OCI-LY3 (cell line): ENCODE data around the gene RELL1.
"Not testable (repeated sequence)": the region's sequence is repeated elsewhere in the genome, so short reads cannot be mapped to it uniquely, and the experiment has no call there.

Source experiments
- H2AFZ ChIP-seq: fragments of 200-600, 300-600 bp; shearing (Covaris generic); 2 replicates; pipeline ENCODE4 v1.6.0; 2014; ENCODE audit warnings: antibody characterized with exemption, low read depth, low read length
- H3K27ac ChIP-seq: fragments of 200-600, 300-600 bp; sonication (generic); 2 replicates; pipeline ENCODE4 v1.5.1; 2014; ENCODE audit warnings: mild to moderate bottlenecking, low read length, moderate library complexity, mixed read lengths
- H3K27me3 ChIP-seq: fragments of 200-600, 300-600 bp; sonication (generic); 2 replicates; pipeline ENCODE4 v1.6.1; 2014; ENCODE audit warnings: low read depth, low read length, mixed read lengths
- H3K36me3 ChIP-seq: fragments of 200-600, 300-600 bp; sonication (generic); replicated peaks from 2 replicates; pipeline ENCODE3; 2014; ENCODE audit warnings: low read depth, low read length, mixed read lengths
- H3K4me1 ChIP-seq: fragments of 300-600, 200-600 bp; sonication (generic); 2 replicates; pipeline ENCODE4 v1.6.1; 2014; ENCODE audit warnings: low read length, mixed read lengths
- H3K4me2 ChIP-seq: fragments of 200-600, 300-600 bp; sonication (generic); 2 replicates; pipeline ENCODE4 v1.6.1; 2014; ENCODE audit warnings: low read length, mixed read lengths
- H3K4me3 ChIP-seq: fragments of 300-600, 200-600 bp; sonication (generic); 2 replicates; pipeline ENCODE4 v1.5.1; 2014; ENCODE audit warnings: antibody characterized with exemption, mild to moderate bottlenecking, low read length, moderate library complexity
- H3K79me2 ChIP-seq: fragments of 300-600, 200-600 bp; shearing (Covaris generic); 2 replicates; pipeline ENCODE4 v1.6.1; 2014; ENCODE audit warnings: mild to moderate bottlenecking, low read length, mixed read lengths
- H3K9ac ChIP-seq: fragments of 300-600, 200-600 bp; shearing (Covaris generic); 2 replicates; pipeline ENCODE4 v1.6.0; 2014; ENCODE audit warnings: mild to moderate bottlenecking, low read length, moderate library complexity
- H3K9me3 ChIP-seq: fragments of 200-600, 300-600 bp; shearing (Covaris generic); 2 replicates; pipeline ENCODE4 v1.6.1; 2014; ENCODE audit warnings: low read length, mixed read lengths; ENCODE audit not compliant: insufficient read depth
- H4K20me1 ChIP-seq: fragments of 200-600, 300-600 bp; sonication (generic); 2 replicates; pipeline ENCODE4 v1.6.1; 2016; ENCODE audit warnings: low read length, mixed read lengths; ENCODE audit not compliant: insufficient read depth
- EZH2phosphoT487 ChIP-seq: fragments of 200-600 bp; shearing (Covaris generic); IDR thresholded peaks from 2 replicates; pipeline ENCODE4 v1.6.1; 2018; ENCODE audit warnings: antibody characterized with exemption, mixed run types, low read depth
- TF ChIP-seq, protein P1 (sequence below): fragments of 200-600, 300-600 bp; sonication (generic); IDR thresholded peaks from 2 replicates; pipeline ENCODE4 v1.5.1; 2014; ENCODE audit warnings: antibody characterized with exemption, low read length, low read depth

RELL1 gene

DNA sequence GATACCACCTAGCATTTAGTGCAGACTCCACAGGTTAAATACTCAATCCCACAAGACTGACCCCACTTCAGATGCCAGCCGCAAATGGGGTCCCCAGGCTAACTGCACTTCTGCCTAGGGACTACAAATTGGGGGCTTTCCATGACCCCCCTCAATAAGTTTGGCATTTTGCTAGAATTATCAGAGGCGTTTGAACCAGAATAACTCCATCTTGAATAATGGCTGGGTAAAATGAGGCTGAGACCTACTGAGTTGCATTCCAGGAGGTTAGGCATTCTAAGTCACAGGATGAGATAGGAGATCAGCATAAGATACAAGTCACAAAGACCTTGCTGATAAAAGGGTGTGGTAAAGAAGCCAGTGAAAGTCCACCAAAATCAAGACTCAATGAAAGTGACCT, 15.1 kb downstream of the RELL1 start:
- Histone ChIP-seq H3K27me3 (peaks cover 52% of the 10 kb centered on the region), H2AFZ (no peak overlapping the region), H3K27ac (no peak overlapping the region), H3K79me2 (no peaks in the 10 kb centered on the region), H3K4me2 (no peak overlapping the region), H3K4me3 (no peak overlapping the region), H3K9me3 (no peaks in the 10 kb centered on the region), H3K36me3 (no peaks in the 10 kb centered on the region), H3K4me1 (peaks cover 16% of the 10 kb centered on the region), H3K9ac (no peak overlapping the region), H4K20me1 (no peaks in the 10 kb centered on the region)
- TF ChIP-seq EZH2phosphoT487 = no peak
- TF ChIP-seq, protein P1, sequence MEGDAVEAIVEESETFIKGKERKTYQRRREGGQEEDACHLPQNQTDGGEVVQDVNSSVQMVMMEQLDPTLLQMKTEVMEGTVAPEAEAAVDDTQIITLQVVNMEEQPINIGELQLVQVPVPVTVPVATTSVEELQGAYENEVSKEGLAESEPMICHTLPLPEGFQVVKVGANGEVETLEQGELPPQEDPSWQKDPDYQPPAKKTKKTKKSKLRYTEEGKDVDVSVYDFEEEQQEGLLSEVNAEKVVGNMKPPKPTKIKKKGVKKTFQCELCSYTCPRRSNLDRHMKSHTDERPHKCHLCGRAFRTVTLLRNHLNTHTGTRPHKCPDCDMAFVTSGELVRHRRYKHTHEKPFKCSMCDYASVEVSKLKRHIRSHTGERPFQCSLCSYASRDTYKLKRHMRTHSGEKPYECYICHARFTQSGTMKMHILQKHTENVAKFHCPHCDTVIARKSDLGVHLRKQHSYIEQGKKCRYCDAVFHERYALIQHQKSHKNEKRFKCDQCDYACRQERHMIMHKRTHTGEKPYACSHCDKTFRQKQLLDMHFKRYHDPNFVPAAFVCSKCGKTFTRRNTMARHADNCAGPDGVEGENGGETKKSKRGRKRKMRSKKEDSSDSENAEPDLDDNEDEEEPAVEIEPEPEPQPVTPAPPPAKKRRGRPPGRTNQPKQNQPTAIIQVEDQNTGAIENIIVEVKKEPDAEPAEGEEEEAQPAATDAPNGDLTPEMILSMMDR = no peak

DNA sequence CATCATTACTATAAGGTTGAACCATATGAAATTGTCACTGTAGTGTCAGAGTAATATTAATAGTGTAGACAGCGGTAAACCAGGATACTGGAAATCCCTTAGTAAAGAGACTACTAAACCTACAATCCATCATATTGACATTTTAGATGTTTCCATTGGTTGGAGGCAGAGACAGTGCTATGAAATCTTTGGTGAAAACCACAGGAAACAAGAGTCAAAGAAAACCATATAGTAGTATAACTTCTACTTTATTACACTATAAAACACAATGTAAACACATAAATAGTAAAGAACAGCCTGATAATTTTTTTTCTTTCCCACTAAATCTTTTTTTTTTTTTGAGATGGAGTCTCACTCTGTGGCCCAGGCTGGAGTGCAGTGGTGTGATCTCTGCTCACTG, 15.9 kb downstream of the RELL1 start:
- Histone ChIP-seq H3K79me2 (no peaks in the 10 kb centered on the region), H2AFZ (no peak overlapping the region), H3K4me3 (no peak overlapping the region), H3K4me2 (no peak overlapping the region), H3K9ac (no peak overlapping the region), H4K20me1 (no peaks in the 10 kb centered on the region), H3K9me3 (no peaks in the 10 kb centered on the region), H3K4me1 (peaks cover 7% of the 10 kb centered on the region), H3K27ac (no peak overlapping the region), H3K36me3 (no peaks in the 10 kb centered on the region), H3K27me3 (peaks cover 55% of the 10 kb centered on the region)
- TF ChIP-seq, protein P1 = no peak
- TF ChIP-seq EZH2phosphoT487 = no peak

DNA sequence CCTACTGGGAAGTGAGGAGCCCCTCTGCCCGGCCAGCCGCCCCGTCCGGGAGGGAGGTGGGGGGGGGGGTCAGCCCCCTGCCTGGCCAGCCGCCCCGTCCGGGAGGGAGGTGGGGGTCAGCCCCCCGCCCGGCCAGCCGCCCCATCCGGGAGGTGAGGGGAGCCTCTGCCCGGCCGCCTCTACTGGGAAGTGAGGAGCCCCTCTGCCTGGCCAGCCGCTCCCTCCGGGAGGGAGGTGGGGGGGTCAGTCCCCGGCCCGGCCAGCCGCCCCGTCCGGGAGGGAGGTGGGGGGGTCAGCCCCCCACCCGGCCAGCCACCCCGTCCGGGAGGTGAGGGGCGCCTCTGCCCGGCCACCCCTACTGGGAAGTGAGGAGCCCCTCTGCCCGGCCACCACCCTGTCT, 17.1 kb downstream of the RELL1 start:
- H3K9ac ChIP-seq, H3K4me2 ChIP-seq, H3K4me3 ChIP-seq, H4K20me1 ChIP-seq, H2AFZ ChIP-seq, H3K4me1 ChIP-seq, H3K79me2 ChIP-seq, H3K36me3 ChIP-seq, H3K27ac ChIP-seq, H3K9me3 ChIP-seq: not testable (repeated sequence)
- H3K27me3 ChIP-seq = peaks cover 51% of the 10 kb centered on the region

DNA sequence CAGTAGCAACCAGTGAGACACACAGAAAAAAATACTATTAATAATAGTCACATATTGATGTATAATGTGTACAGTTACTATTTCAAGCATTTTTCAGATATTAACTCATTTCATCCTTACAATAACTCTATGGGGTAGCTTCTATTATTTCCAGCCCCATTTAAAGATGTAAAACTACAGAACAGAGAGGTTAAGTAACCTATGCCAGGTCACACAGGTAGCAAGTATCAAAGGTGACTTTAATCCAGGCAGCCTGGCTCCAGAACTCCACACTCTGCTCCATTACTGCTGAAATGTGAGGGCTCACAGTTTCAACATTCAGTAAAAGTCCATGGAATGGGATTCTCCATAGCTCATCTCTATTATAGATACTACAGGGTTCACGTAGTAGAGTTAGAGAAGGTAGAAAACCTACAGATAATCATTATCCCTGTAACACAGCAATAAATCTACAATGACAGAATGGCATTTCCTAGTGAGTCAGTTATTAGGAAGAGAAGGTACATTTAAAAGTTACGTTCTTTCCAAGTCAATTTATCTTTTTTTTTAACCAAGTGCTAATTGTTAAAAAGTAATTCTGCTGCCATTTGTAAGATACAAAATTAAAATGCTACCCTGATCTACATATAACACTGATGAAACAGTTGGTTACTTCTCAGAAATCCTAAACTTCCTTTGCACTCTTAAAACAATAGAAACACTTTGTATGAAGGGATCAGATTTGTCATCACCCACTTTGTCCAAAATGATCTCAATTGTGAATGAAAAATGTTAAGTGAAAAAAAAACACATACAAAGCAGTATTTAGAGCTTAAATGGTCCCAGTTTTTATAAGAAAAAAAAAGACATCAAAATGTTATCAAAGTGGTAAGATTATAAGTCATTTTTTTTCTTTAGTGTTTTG, 18.7 kb downstream of the RELL1 start:
- H3K27ac ChIP-seq = no peak overlapping the region
- H3K4me3 ChIP-seq = no peak overlapping the region
- no peak overlapping the region for H2AFZ ChIP-seq
- H4K20me1 ChIP-seq = no peaks in the 10 kb centered on the region
- peaks cover 44% of the 10 kb centered on the region for H3K27me3 ChIP-seq
- no peak overlapping the region for H3K9ac ChIP-seq
- no peak overlapping the region for H3K4me2 ChIP-seq
- H3K4me1 ChIP-seq = peaks cover 7% of the 10 kb centered on the region
- TF ChIP-seq, protein P1 = no peak
- TF ChIP-seq EZH2phosphoT487 = no peak
- no peaks in the 10 kb centered on the region for H3K9me3 ChIP-seq
- no peaks in the 10 kb centered on the region for H3K36me3 ChIP-seq
- H3K79me2 ChIP-seq = no peaks in the 10 kb centered on the region
